Progenitor cell of endocrine pancreas (in vitro differentiated cells): ENCODE results near the gene MACROD2. TPM values are rescaled to one million over a fixed set of nuclear protein-coding genes. Genes with fewer than 3 reads are reported as not detected.
A peak's percentile ranks its signal among the peaks of the same experiment; 100 is the strongest.

Experiments used
- DNase-seq: peaks from one replicate; pipeline ENCODE4 v3.0.0; 2021; ENCODE audit warnings: low spot score; ENCODE audit not compliant: unreplicated experiment
- H3K27ac Mint-ChIP-seq: 2 replicates; pipeline ENCODE4 v1.8.0; 2021; ENCODE audit warnings: mild to moderate bottlenecking, moderate library complexity, mixed read lengths
- H3K27me3 Mint-ChIP-seq: 2 replicates; pipeline ENCODE4 v1.8.0; 2021; ENCODE audit warnings: mixed read lengths
- H3K36me3 Mint-ChIP-seq: 2 replicates; pipeline ENCODE4 v1.8.0; 2022; ENCODE audit warnings: mixed read lengths; ENCODE audit not compliant: insufficient read depth
- H3K4me1 Mint-ChIP-seq: 2 replicates; pipeline ENCODE4 v1.8.0; 2021; ENCODE audit warnings: low read depth, mixed read lengths
- H3K4me3 Mint-ChIP-seq: 2 replicates; pipeline ENCODE4 v1.8.0; 2021; ENCODE audit warnings: low read depth, mild to moderate bottlenecking, moderate library complexity, mixed read lengths
- H3K9me3 Mint-ChIP-seq: 2 replicates; pipeline ENCODE4 v1.8.0; 2021; ENCODE audit warnings: low read depth, mixed read lengths
- CTCF ChIP-seq: fragments of 200-600 bp; sonication (generic); IDR thresholded peaks from one replicate; pipeline ENCODE4 v1.5.0; 2021; ENCODE audit warnings: antibody characterized with exemption, mild to moderate bottlenecking; ENCODE audit not compliant: unreplicated experiment
- total RNA-seq: library from RNA; stranded (reverse); gene quantifications from 2 replicates; pipeline ENCODE4 v1.2.1, GENCODE V29; 2021

MACROD2 gene
- total RNA-seq, 1 donor from 2014 or later = 7.6 TPM

GRCh38 chr20:15645816-15646215 lies 1650.5 kb downstream of the MACROD2 start:
- Mint-ChIP-seq H3K4me3 (no peak overlapping the region), H3K27me3 (peaks cover 3% of the 10 kb centered on the region), H3K4me1 (peaks cover 3% of the 10 kb centered on the region), H3K36me3 (no peaks in the 10 kb centered on the region), H3K27ac (no peak overlapping the region), H3K9me3 (no peaks in the 10 kb centered on the region)
- no peak for TF ChIP-seq CTCF
- DNase-seq = no peak

- Mint-ChIP-seq H3K4me3 (no peak overlapping the region), H3K36me3 (no peaks in the 10 kb centered on the region), H3K27ac (no peak overlapping the region), H3K27me3 (no peaks in the 10 kb centered on the region), H3K4me1 (peaks cover 10% of the 10 kb centered on the region), H3K9me3 (no peaks in the 10 kb centered on the region)
- TF ChIP-seq CTCF = no peak
- DNase-seq = no peak
Measured at GRCh38 chr20:15653396-15654207, 1658.3 kb downstream of the MACROD2 start.

- no peak overlapping the region for H3K4me3 Mint-ChIP-seq
- H3K27ac Mint-ChIP-seq = no peak overlapping the region
- H3K9me3 Mint-ChIP-seq = no peaks in the 10 kb centered on the region
- no peak for DNase-seq
- H3K36me3 Mint-ChIP-seq = no peaks in the 10 kb centered on the region
- H3K27me3 Mint-ChIP-seq = no peaks in the 10 kb centered on the region
- H3K4me1 Mint-ChIP-seq = peaks cover 10% of the 10 kb centered on the region
- peak; percentile 58 for TF ChIP-seq CTCF
Measured at GRCh38 chr20:15654208-15654649, 1658.9 kb downstream of the MACROD2 start.

- no peaks in the 10 kb centered on the region for H3K36me3 Mint-ChIP-seq
- no peak for DNase-seq
- no peak for TF ChIP-seq CTCF
- no peaks in the 10 kb centered on the region for H3K9me3 Mint-ChIP-seq
- H3K27me3 Mint-ChIP-seq = no peaks in the 10 kb centered on the region
- no peak overlapping the region for H3K27ac Mint-ChIP-seq
- peaks cover 11% of the 10 kb centered on the region for H3K4me1 Mint-ChIP-seq
- no peak overlapping the region for H3K4me3 Mint-ChIP-seq
Measured at GRCh38 chr20:15655295-15655874, 1660.1 kb downstream of the MACROD2 start.

GRCh38 chr20:15656124-15656523 lies 1660.8 kb downstream of the MACROD2 start:
- no peak for TF ChIP-seq CTCF
- H3K27me3 Mint-ChIP-seq = no peaks in the 10 kb centered on the region
- H3K4me3 Mint-ChIP-seq = no peak overlapping the region
- H3K27ac Mint-ChIP-seq = no peak overlapping the region
- peaks cover 11% of the 10 kb centered on the region for H3K4me1 Mint-ChIP-seq
- H3K36me3 Mint-ChIP-seq = no peaks in the 10 kb centered on the region
- DNase-seq = no peak
- H3K9me3 Mint-ChIP-seq = no peaks in the 10 kb centered on the region
